Left ventricle myocardium superior (tissue), 1 donor: ENCODE data around the gene DIP2C. TPM values are rescaled to one million over a fixed set of nuclear protein-coding genes. Genes with fewer than 3 reads are reported as not detected.
A peak's percentile ranks its signal among the peaks of the same experiment; 100 is the strongest.
"Not testable (repeated sequence)": the region's sequence is repeated elsewhere in the genome, so short reads cannot be mapped to it uniquely, and the experiment has no call there.

ENCODE experiments used
- ATAC-seq: fragments of 200-7000 bp; cut with Tn5 transposase; one replicate; pipeline ENCODE4 v1.9.1; 2020; ENCODE audit warnings: mild to moderate bottlenecking, moderate library complexity
- DNase-seq: peaks from one replicate; pipeline ENCODE4 v3.0.0-alpha.2; 2020
- intact Hi-C: fragments of 100-400 bp; cut with micrococcal nuclease; formaldehyde crosslinking; loops from one replicate; pipeline ENCODE4 v1.11.0; 2022
- total RNA-seq: library from RNA; stranded (reverse); fragmentation: NEBNext Ultra II Directional; extraction: Animal tissue kit (Norgen Biotek cat#: 25700); gene quantifications from one replicate; pipeline ENCODE4 v1.2.1, GENCODE V29; 2021
- donor health status: DM: no; HTN: yes; CAD: no; lungs with severe emphysema.

Gene DIP2C
- total RNA-seq, 1 donor from 2014 or later: 32.6 TPM

DNA sequence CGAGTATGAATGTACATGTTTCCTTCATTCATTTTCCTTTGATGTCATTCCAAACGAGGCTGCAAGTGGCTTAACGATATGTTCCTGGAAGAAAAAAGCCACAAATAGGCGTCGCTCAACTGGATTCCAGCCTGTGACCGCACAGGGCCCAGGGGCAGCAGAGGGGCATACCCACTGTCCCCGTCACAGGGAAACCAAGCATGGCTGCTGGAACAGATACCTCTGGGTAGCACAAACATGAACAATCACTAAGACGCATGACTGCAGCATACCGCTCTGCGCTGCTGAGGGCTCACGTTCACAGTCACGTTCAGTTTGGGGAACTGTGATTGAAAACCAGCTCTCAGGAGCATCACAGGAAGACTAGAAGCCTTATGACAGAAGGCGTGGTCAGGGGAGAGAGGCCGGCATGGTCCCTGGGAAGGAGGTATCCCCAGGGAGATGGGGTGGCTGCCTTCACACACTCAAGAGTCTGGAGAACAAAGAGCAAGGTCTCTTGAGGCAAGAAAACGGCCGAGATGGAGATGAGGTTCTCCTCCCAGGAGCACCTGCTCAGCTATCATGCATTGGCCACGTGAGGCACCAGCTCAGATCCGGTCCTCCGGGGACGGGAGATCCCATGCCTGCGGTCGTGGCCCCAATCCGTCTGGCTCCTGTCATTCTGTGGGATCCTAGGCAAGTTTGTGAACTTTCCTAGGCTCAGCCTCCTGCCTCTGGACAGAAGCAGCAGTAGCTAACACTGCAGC, 213.6 kb downstream of the DIP2C start:
- DNase-seq: no peak
- ATAC-seq: no peak
- intact Hi-C loops: no loop called here

DNA sequence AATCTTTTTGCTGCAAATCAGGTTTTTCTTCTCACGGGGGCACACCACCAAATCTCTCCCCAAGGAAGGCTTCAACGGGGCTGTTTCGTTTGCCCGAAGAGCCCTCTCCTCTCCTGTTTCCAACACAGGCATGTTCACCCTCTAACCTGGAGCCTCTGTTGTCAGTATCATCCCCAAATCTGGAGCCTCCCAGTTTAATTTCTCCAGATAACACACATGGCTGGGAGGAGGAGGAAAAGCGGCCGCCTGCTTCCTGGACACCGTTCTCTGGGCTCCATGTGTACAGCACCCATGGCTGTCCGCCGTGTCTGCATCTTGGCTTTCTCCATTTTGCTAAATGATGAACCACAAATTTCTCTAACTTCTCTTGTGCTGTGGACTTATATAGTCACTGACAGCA, 214.5 kb downstream of the DIP2C start:
- intact Hi-C loops: no loop called here
- DNase-seq (no peak), ATAC-seq (no peak)

DNA sequence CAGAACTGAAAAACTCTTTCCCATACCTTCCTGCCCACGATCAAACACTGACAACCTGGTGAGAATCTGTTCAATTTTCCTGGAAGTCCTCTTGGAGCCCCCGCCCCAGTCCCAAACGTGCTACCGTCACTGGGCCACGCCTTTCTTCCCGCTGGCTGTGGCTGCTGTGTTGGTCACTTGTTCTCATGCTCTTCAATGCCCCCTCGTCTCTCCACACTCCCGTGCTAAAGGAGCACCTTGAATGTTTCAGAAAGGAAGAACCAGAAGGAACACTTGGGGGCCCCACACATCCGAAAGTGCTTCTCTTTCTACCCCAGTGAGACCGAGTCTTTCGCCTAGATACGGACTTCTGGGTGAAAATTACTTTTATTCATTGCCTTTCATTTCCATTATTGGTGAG, 215.1 kb downstream of the DIP2C start:
- intact Hi-C loops: no loop called here
- DNase-seq (no peak), ATAC-seq (no peak)

DNA sequence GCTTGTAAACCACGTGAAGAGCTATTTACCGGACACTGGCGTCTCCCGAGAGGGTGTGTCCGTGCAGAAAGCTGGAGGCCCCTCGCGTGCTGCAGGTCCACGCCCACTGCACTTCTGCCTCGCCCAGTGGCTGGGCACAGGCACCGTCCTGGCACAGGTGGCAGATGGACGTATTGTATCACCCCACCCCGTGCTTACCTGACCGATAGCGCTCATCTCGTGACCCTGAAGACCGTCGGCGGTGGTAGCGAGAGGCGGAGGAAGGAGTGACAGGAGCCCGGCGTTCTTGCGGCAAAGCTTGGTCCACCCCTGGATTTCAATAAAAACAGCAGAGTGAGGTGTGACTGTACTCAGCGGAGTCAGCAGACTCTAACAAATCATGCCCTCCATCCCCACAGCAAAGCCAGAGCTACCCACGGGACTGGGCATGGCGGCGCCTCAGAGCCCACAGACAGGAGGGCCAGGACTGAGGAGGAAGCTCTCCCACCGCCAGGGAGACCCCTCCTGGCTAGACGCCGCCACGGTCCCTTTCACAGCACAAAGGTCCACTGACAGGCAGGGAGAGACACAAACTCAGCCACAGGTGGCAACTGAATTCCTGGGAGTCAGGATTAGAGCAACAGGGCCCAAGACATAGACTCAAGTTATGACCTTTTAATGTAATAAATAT, 217.1 kb downstream of the DIP2C start:
- DNase-seq (no peak), ATAC-seq (no peak)
- intact Hi-C loops: no loop called here

DNA sequence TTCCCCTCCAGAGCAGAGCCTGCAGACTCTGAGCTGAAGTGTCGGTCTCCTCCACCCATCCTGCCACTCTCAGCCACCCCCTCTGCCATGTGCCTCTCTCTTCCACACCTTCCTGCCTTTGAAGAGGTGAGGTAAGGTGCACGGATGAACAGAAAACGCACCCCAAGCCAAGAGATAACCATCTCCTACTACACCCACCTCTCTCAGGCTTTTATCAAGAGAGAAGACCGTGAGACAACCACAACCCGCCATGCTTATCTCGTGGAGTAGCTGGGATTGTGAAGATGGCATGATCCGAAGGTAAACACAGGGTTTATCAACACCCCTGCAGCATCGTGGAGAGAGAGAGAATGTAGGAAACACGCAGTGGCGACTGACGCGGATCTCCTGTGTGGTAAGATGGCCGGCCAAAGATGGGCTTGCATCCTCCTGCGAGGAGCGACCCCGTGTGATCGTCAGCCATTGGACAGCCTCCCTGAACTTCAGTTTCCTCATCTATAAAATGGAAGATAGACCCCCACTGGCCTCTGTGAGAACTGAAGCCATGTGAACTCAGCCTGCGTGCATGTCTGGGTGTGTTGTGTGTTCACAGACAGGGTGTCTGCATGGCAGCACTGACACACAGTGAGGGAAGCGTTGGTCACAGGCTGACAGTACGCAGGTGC, 219.0 kb downstream of the DIP2C start:
- DNase-seq (no peak), ATAC-seq (no peak)
- intact Hi-C loops: no loop called here

DNA sequence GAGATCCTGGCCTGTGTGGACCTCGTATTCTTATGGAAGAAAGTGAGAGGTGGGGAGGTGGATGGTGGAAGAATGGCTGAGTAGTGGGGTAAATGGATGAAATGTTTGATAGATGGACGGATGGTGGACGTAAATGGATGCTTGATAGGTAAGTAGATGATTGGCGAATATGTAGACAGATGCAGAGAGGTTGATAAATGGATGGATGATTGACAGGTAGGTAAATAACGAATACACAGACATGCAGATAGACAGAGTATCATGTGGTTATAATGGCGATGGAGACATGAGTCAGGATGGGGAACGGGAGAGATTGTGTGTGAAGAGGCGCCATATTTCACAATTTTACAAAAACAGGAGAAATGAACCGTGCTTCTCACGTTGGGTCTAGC, 219.5 kb downstream of the DIP2C start:
- intact Hi-C loops: no loop called here
- no peak for ATAC-seq
- DNase-seq: no peak

DNA sequence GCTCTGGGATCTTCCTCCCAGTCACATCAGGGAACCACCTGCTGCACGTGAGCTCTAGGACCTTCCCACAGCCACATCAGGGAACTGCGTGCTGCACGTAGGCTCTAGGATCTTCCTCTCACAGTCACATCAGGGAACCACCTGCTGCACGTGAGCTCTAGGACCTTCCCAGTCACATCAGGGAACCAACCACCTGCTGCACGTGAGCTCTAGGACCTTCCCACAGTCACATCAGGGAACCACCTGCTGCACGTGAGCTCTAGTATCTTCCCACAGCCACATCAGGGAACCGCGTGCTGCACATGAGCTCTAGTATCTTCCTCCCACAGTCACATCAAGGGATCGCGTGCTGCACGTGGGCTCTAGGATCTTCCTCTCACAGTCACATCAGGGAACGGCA, 229.7 kb downstream of the DIP2C start:
- ATAC-seq (no peak), DNase-seq (no peak)
- intact Hi-C loops: no loop called here

DNA sequence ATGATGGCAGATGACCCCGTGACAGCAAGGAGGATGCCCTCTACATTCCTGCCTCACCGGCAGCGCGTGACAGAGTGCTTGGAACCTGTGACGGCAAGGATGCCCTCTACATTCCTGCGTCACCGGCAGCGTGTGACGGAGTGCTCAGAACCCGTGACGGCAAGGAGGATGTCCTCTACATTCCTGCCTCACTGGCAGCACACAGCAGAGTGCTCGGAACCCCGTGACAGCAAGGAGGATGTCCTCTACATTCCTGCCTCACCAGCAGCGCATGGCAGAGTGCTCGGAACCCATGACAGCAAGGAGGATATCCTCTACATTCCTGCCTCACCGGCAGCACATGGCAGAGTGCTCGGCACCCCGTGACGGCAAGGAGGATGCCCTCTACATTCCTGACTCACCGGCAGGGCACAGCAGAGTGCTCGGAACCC, 231.0 kb downstream of the DIP2C start:
- intact Hi-C loops: no loop called here
- DNase-seq (no peak), ATAC-seq (peak; percentile 34)

DNA sequence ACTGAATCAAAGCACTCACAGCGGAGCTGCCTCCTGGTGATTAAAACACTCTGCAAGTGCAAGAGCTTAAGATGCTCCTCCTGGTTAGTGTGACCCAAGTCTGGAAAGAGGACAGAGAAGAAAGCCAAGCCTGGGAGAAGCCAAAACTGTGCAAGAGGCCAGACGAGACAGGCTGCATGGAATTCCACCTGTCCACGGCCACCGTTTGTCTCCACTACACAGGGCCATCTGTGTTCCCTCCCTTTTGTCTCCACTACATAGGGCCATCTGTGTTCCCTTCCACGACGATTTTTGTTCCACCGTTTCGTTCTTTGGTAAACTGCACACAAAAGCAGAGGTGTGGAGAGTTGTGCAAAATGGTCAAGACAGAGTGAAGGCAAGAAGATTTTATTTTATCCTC, 233.0 kb downstream of the DIP2C start:
- ATAC-seq (no peak), DNase-seq (no peak)
- intact Hi-C loops: no loop called here

DNA sequence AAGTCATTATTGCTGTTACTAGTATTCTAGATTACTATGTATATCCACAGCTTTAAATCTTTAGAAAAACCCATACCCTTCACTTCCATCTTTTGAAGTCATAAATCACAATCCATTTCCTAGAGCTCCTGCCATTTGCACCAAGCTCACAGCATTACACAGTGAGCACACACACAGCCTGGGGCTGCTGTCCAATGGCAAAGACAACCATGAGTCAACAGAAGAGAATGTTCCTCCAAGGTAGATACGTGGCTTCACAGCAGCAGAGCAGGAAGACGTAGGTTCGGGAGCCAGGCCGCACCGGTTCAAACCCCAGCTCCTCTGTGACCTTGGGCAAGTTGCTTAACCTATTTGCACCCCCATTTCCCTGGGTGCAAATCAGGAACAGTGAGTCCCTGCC, 234.6 kb downstream of the DIP2C start:
- intact Hi-C loops: no loop called here
- DNase-seq: peak; percentile 53
- peak; percentile 85 for ATAC-seq

DNA sequence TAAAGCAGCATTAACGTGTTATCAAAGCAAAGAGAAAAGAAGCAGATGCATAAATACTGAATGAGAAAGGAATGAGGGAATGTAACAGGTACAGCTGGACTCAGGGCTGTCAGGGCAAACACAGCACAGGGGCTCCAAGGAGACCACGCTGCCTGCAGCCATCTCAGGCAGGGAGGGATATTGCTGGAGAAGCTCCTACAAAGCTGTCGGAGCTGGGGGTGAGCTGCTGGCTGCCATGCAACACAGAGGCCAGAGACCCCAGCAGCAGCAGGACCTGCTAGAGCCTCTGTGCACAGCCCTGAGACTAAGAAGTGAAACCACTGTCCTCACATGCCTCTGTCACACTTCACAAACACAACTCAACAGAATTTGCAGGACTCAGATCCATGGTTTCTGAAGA, 235.8 kb downstream of the DIP2C start:
- DNase-seq (no peak), ATAC-seq (no peak)
- intact Hi-C loops: no loop called here

DNA sequence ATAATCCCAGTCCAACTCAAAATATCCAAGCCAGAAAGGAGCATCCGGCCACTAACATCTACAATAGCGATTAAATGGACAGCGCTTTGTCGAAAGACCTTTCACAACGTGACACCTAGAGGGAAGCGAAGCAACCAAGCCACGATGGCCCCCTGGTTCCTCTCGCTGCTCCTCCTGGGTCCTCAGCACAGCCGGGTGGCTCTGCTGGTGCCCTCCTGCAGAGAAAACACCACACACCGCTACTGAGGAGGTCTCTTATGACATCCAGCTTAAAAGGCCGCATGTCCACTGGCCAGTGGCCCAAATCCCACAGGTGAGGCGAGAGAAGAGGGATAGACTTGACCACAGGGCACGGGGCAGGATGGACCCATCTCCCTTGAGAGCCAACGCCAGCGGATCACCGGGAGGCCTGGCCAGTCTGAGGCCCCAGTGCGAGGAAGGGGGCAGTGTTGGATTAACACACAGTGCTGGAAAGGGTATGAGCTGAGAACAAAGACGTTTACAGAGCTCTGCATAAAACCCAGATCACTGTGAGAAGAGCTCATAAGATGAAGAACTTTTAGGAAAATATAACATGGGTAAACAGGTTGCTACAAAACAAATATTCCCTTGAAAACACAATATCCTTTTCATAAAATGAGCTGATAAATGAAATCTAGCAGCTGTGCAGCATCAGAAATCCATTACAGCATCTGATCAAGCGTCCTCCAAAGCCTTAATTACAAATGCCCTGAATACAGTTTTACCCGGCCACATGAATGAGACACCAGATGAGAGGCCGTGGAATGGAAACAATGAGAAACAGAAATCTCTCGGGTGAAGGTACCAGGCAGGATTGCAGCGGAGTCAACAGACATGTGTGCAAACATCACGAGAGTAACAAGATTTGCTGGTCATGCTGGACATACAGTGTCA, 236.7 kb downstream of the DIP2C start:
- ATAC-seq: peak; percentile 18
- DNase-seq: no peak
- intact Hi-C loops: no loop called here

DNA sequence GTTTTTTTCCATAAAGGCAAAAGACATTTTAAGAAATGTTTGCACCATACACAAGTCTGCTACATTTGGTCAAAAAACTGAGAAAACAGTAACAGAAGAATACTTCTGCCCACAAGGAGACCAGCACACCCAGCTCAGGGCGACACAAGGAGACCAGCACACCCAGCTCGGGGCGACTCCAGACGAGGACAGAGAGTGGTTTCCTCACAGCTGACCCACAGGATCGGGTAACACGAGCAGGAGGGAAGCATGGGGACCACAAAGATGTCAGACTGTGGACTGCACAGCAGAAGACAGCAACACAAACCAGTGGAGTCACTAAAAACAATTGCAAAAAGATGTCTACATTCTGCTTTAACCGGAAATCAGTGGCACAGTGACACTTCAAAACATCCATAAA, 237.6 kb downstream of the DIP2C start:
- intact Hi-C loops: no loop called here
- no peak for ATAC-seq
- no peak for DNase-seq

DNA sequence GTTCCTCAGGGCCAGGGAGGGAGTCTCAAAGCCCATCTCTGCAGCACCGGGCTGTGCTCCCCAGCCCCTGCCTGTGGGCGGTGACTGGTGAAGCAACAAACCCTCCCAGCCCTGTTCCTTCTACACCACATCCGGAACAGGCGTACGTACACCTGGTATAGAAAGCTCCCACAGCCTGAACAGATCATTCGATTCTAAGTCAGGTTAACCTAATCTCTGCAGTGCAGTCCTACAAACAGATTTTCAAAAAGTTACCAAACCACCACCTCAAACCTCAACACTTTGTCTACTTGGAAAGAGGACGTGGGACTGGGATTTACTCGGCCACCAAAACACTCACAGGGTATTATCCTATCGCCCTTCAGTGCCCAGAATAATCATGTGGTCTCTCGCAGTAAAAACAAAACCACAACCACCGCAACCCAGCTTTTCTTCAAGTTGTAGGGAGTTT, 238.4 kb downstream of the DIP2C start:
- peak; percentile 33 for ATAC-seq
- intact Hi-C loops: no loop called here
- DNase-seq: no peak

DNA sequence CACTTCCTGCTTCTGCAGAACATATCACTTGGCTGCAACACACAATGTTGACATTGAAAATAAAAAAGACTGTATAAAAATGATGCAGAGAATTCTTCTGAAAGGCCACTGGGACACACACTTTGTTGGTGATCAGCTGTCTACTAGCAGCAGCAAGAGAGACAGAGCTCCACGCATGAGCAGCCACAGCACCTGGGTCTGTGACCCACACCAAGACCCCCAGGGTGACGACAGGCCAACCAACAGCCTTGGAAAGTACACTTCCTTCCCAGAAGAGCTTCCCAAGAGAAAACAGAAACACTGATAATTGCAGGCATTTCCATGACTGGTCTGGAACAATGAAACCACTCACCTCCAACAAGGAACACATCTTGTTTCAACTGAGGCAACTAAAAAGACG, 239.0 kb downstream of the DIP2C start:
- DNase-seq (no peak), ATAC-seq (no peak)
- intact Hi-C loops: no loop called here

DNA sequence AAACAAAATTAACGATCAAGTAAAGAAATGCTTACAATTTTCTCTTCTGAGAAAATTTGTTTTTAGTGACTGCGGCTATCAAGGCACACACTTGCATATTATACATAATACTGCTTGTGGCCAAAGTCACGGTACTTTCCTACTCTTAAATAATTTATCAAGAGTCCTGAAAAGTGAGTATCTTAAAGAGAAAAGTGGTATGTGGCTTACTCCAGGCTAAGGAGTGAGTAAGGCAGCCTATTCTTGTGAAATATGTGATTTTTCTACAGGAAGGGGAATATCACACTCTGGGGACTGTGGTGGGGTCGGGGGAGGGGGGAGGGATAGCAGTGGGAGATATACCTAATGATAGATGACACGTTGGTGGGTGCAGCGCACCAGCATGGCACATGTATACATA, 240.1 kb downstream of the DIP2C start:
- DNase-seq, intact Hi-C loops, ATAC-seq: not testable (repeated sequence)

DNA sequence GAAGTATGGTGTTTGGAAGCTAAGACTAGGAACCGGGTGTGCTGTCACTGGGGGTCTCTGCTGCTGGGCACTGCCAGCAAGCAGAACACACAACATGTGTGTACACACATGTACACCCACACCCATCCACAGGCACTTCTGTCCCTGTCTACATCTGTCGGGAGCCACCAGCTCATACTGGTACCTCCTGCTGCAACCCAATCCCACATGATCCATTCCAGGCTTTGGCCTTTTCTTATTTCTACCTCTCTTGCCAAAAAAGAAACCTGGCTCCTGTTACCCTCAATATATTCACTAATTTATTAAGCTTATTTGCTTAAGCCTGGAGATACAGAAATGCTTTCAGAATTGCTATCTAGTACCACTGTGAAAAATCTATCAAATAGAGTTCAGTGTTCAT, 246.0 kb downstream of the DIP2C start:
- ATAC-seq (no peak), DNase-seq (no peak)
- intact Hi-C loops: no loop called here

DNA sequence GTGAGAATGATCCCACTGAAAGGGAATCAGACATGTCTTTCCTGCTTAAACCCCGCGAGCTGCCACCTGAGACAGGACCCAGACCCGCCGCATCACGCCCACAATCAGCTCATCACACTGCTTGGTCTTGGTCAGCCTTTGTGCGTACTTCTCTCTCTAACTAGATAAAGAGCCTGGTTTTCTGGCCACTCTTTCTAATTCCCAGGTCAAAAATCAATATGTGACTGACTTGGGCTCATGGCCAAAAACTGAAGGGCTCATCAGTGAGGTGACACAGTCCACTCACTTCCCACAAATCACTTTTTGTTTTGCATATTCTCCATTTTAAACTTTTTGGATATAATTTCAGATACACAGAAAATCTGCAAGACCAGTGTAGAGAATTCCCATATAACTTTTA, 247.3 kb downstream of the DIP2C start:
- no peak for ATAC-seq
- DNase-seq: no peak
- intact Hi-C loops: no loop called here

DNA sequence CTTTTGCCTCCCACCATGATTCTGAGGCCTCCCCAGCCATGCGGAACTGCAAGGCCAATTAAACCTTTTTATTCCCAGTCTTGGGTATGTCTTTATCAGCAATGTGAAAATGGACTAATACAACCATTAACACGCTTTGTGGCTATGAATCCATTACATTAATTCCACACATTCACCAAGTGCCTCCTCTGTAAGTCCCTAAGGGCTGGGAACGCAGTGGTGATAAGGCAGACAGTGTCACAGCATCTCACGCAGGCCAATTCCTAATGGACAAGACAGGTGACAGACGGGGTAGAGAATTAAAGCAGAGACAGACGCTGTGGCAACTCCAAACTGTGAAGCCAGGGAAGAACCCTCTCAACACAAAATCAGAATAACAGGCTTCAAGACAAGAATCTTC, 247.8 kb downstream of the DIP2C start:
- no peak for DNase-seq
- ATAC-seq: no peak
- intact Hi-C loops: no loop called here

DNA sequence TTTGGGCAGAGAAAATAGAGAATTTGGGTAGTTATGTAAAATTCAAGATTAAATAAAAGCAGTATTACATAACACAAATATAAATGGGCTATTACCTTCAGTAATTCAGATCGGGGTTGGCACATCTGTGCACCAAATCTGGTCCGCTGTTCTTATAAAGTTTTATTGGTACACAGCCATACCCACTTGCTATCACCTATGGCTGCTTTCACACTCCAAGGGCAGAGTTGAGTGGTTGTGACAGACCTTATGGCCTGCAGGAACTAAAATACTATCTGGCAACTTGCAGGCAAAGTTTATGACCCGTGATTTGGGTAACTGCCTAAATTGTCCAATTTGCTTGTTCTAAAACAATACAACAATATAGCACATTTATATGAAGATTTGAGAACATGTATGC, 249.3 kb downstream of the DIP2C start:
- DNase-seq (no peak), ATAC-seq (no peak)
- intact Hi-C loops: no loop called here
